Nephron progenitor cell (in vitro differentiated cells): ENCODE data around the gene SPINT1.

Experiments
- DNase-seq: peaks from one replicate; pipeline ENCODE4 v3.0.0; 2021
- H3K27ac Mint-ChIP-seq: 2 replicates; pipeline ENCODE4 v1.8.0; 2021; ENCODE audit warnings: mild to moderate bottlenecking, moderate library complexity, mixed read lengths
- H3K27me3 Mint-ChIP-seq: 2 replicates; pipeline ENCODE4 v1.8.0; 2021; ENCODE audit warnings: mild to moderate bottlenecking, low read depth, mixed read lengths; ENCODE audit not compliant: poor library complexity
- H3K36me3 Mint-ChIP-seq: 2 replicates; pipeline ENCODE4 v1.8.0; 2021; ENCODE audit warnings: low read depth, mixed read lengths
- H3K4me1 Mint-ChIP-seq: 2 replicates; pipeline ENCODE4 v1.8.0; 2021; ENCODE audit warnings: mixed read lengths
- H3K4me3 Mint-ChIP-seq: 2 replicates; pipeline ENCODE4 v1.8.0; 2021; ENCODE audit warnings: mild to moderate bottlenecking, moderate library complexity, mixed read lengths
- H3K9me3 Mint-ChIP-seq: 2 replicates; pipeline ENCODE4 v1.8.0; 2021; ENCODE audit warnings: mild to moderate bottlenecking, moderate library complexity, mixed read lengths
- CTCF ChIP-seq: fragments of 200-600 bp; sonication (generic); IDR thresholded peaks from 2 replicates; pipeline ENCODE4 v1.5.0; 2021; ENCODE audit warnings: antibody characterized with exemption

SPINT1 gene

GRCh38 chr15:40812721-40813425, 31.0 kb upstream of the SPINT1 start:
- no peak for DNase-seq
- no peak overlapping the region for H3K27ac Mint-ChIP-seq
- no peak for TF ChIP-seq CTCF
- no peak overlapping the region for H3K4me3 Mint-ChIP-seq
- H3K36me3 Mint-ChIP-seq, result peaks cover 9% of the 10 kb centered on the region
- peaks cover 16% of the 10 kb centered on the region for H3K4me1 Mint-ChIP-seq
- peaks cover 9% of the 10 kb centered on the region for H3K27me3 Mint-ChIP-seq
- no peaks in the 10 kb centered on the region for H3K9me3 Mint-ChIP-seq

GRCh38 chr15:40815042-40815698, 28.7 kb upstream of the SPINT1 start:
- TF ChIP-seq CTCF, result no peak
- DNase-seq, result no peak
- Mint-ChIP-seq H3K4me3 (no peak overlapping the region), H3K27ac (no peak overlapping the region), H3K4me1 (no peaks in the 10 kb centered on the region), H3K9me3 (no peaks in the 10 kb centered on the region), H3K36me3 (peaks cover 9% of the 10 kb centered on the region), H3K27me3 (peaks cover 13% of the 10 kb centered on the region)

GRCh38 chr15:40819048-40819447, 24.8 kb upstream of the SPINT1 start:
- no peak for TF ChIP-seq CTCF

GRCh38 chr15:40821195-40821594, 22.7 kb upstream of the SPINT1 start:
- Mint-ChIP-seq H3K27me3 (peaks cover 25% of the 10 kb centered on the region), H3K9me3 (no peaks in the 10 kb centered on the region), H3K36me3 (no peaks in the 10 kb centered on the region), H3K27ac (no peak overlapping the region), H3K4me1 (peaks cover 5% of the 10 kb centered on the region), H3K4me3 (no peak overlapping the region)
- no peak for DNase-seq
- no peak for TF ChIP-seq CTCF

More at GRCh38 chr15:40819048-40819447, 24.8 kb upstream of the SPINT1 start:
- Mint-ChIP-seq H3K4me3 (no peak overlapping the region), H3K4me1 (no peaks in the 10 kb centered on the region), H3K9me3 (no peaks in the 10 kb centered on the region), H3K27me3 (peaks cover 17% of the 10 kb centered on the region), H3K27ac (no peak overlapping the region), H3K36me3 (peaks cover 9% of the 10 kb centered on the region)
- no peak for DNase-seq

GRCh38 chr15:40823572-40824343, 20.1 kb upstream of the SPINT1 start:
- DNase-seq, result no peak
- Mint-ChIP-seq H3K27ac (no peak overlapping the region), H3K4me3 (no peak overlapping the region), H3K4me1 (peaks cover 10% of the 10 kb centered on the region), H3K36me3 (no peaks in the 10 kb centered on the region), H3K9me3 (no peaks in the 10 kb centered on the region), H3K27me3 (peaks cover 21% of the 10 kb centered on the region)
- no peak for TF ChIP-seq CTCF
